PC-9 (cell line): ENCODE measurements around the gene UTP25. TPM values are rescaled to one million over a fixed set of nuclear protein-coding genes. Genes with fewer than 3 reads are reported as not detected.

Experiments used
- BruUV-seq: library from RNA; stranded (reverse); fragments of 400-500 nt; replicated peaks from 2 replicates; lab custom pipeline; 2021; lab: Mats Ljungman, UMichigan
- CTCF ChIA-PET: fragments of 300-600 bp; sonication (Branson Sonifier 250); formaldehyde crosslinking; loops from one replicate; lab custom pipeline; 2022; ENCODE audit warnings: antibody characterized with exemption; lab: Charles Lee
- POLR2A ChIA-PET: fragments of 300-600 bp; sonication (Branson Sonifier 250); formaldehyde crosslinking; loops from one replicate; lab custom pipeline; 2022; ENCODE audit warnings: antibody characterized with exemption; ENCODE audit not compliant: unreplicated experiment; lab: Charles Lee
- DNase-seq, 2 experiments: peaks; one replicate each; pipeline versions ENCODE4 v3.0.0 to v3.0.0-alpha.2; 2015 to 2022; ENCODE audit warnings: mixed read lengths in 1 of 2
- H2AFZ ChIP-seq: fragments of 200-600 bp; sonication (generic); 2 replicates; pipeline ENCODE4 v1.8.1; 2017; ENCODE audit warnings: antibody characterized with exemption
- H3F3A ChIP-seq: fragments of 200-600 bp; sonication (generic); 2 replicates; pipeline ENCODE4 v1.8.1; 2017; ENCODE audit warnings: antibody characterized with exemption, mild to moderate bottlenecking, low read depth; ENCODE audit not compliant: insufficient read depth
- H3K27ac ChIP-seq: fragments of 200-600 bp; sonication (generic); 2 replicates; pipeline ENCODE4 v1.6.1; 2016; ENCODE audit warnings: mixed run types
- H3K27me3 ChIP-seq: fragments of 200-600 bp; sonication (generic); 2 replicates; pipeline ENCODE4 v1.6.1; 2016; ENCODE audit warnings: low read depth, mixed run types; ENCODE audit not compliant: insufficient read depth
- H3K36me3 ChIP-seq: fragments of 200-600 bp; sonication (generic); 2 replicates; pipeline ENCODE4 v1.6.1; 2016; ENCODE audit warnings: low read depth, mixed run types
- H3K4me1 ChIP-seq: fragments of 200-600 bp; sonication (generic); replicated peaks from 2 replicates; pipeline ENCODE4 v1.6.1; 2016; ENCODE audit warnings: mixed run types; ENCODE audit not compliant: insufficient read depth
- H3K4me2 ChIP-seq: fragments of 200-600 bp; sonication (generic); 2 replicates; pipeline ENCODE4 v1.6.1; 2017; ENCODE audit warnings: mixed run types
- H3K4me3 ChIP-seq: fragments of 200-600 bp; sonication (generic); 2 replicates; pipeline ENCODE4 v1.6.1; 2016; ENCODE audit warnings: mixed run types
- H3K79me2 ChIP-seq: fragments of 200-600 bp; sonication (generic); 2 replicates; pipeline ENCODE4 v1.6.1; 2017; ENCODE audit warnings: low read depth, mixed run types
- H3K9me2 ChIP-seq: fragments of 200-600 bp; sonication (generic); 2 replicates; pipeline ENCODE4 v1.8.1; 2017; ENCODE audit warnings: mild to moderate bottlenecking; ENCODE audit not compliant: insufficient read depth
- H3K9me3 ChIP-seq: fragments of 200-600 bp; sonication (generic); 2 replicates; pipeline ENCODE4 v1.8.1; 2016; ENCODE audit warnings: low read depth; ENCODE audit not compliant: insufficient read depth
- H4K20me1 ChIP-seq: fragments of 200-600 bp; sonication (generic); 2 replicates; pipeline ENCODE4 v1.8.1; 2017; ENCODE audit not compliant: insufficient read depth
- CTCF ChIP-seq: fragments of 200-600 bp; sonication (generic); conservative IDR thresholded peaks from 2 replicates; pipeline ENCODE4 v1.6.1; 2017; ENCODE audit warnings: mixed run types, antibody characterized with exemption, mild to moderate bottlenecking, moderate library complexity
- EZH2 ChIP-seq: fragments of 200-600 bp; sonication (generic); IDR thresholded peaks from 2 replicates; pipeline ENCODE4 v1.8.0; 2017; ENCODE audit warnings: antibody characterized with exemption, low read depth
- intact Hi-C: fragments of 100-400 bp; cut with micrococcal nuclease; formaldehyde crosslinking; loops from one replicate; pipeline ENCODE4 v1.10.0; 2022; ENCODE audit not compliant: unreplicated experiment
- total RNA-seq: library from RNA; stranded (reverse); gene quantifications from 2 replicates; pipeline ENCODE4 v1.2.3, GENCODE V29; 2021

The UTP25 gene
- total RNA-seq, 1 experiment from 2014 or later, result 9.3 TPM

GRCh38 chr1:209873067-209873799 lies 45.5 kb downstream of the UTP25 start:
- no peaks in the 10 kb centered on the region for H3K79me2 ChIP-seq
- peaks cover 17% of the 10 kb centered on the region; the same call in 1 of the 2 replicates for H3F3A ChIP-seq
- H4K20me1 ChIP-seq, result no peaks in the 10 kb centered on the region
- peaks cover 21% of the 10 kb centered on the region for H3K4me1 ChIP-seq
- H3K4me2 ChIP-seq, result peak overlapping the region; percentile 41
- intact Hi-C loops, result loop anchor here (2.0 kb wide), 1 partner anchor 22 kb away; no protein-coding TSS in a partner anchor
- BruUV-seq, result no TSS peak
- TF ChIP-seq CTCF (no peak), EZH2 (no peak)
- CTCF ChIA-PET, result no interaction called here
- H3K9me2 ChIP-seq, result no peaks in the 10 kb centered on the region
- no peaks in the 10 kb centered on the region for H3K9me3 ChIP-seq
- H3K4me3 ChIP-seq, result no peak overlapping the region
- peak; percentile 18 to 72 for DNase-seq
- peak overlapping the region; percentile 66 for H3K27ac ChIP-seq
- no peaks in the 10 kb centered on the region for H3K27me3 ChIP-seq
- no peaks in the 10 kb centered on the region for H3K36me3 ChIP-seq
- 0 out of 2 replicates have a peak overlapping the region, but pooled peaks have one; percentile 1 for H2AFZ ChIP-seq
- POLR2A ChIA-PET, result interaction anchor here (0.5 to 0.7 kb wide), 4 partner anchors 53 to 826 kb away, joined by 4 to 8 read pairs (median 6); no protein-coding TSS in a partner anchor

GRCh38 chr1:209875515-209875914 lies 47.7 kb downstream of the UTP25 start:
- intact Hi-C loops, result no loop called here
- BruUV-seq, result no TSS peak
- H3K9me3 ChIP-seq, result no peaks in the 10 kb centered on the region
- no peaks in the 10 kb centered on the region for H4K20me1 ChIP-seq
- no peak for DNase-seq
- H3K4me2 ChIP-seq, result no peak overlapping the region
- no peaks in the 10 kb centered on the region for H3K9me2 ChIP-seq
- no peak overlapping the region for H3K4me3 ChIP-seq
- H3K27me3 ChIP-seq, result no peaks in the 10 kb centered on the region
- H3K4me1 ChIP-seq, result peaks cover 21% of the 10 kb centered on the region
- no peak overlapping the region for H3K27ac ChIP-seq
- peaks cover 17% of the 10 kb centered on the region; the same call in 1 of the 2 replicates for H3F3A ChIP-seq
- TF ChIP-seq EZH2, result no peak
- no peaks in the 10 kb centered on the region for H3K36me3 ChIP-seq
- H3K79me2 ChIP-seq, result no peaks in the 10 kb centered on the region
- CTCF ChIA-PET, result interaction anchor here (0.6 kb wide), 1 partner anchor 1639 kb away, joined by 7 read pairs; no protein-coding TSS in a partner anchor
- H2AFZ ChIP-seq, result no peak overlapping the region
- POLR2A ChIA-PET, result no interaction called here

- BruUV-seq, result no TSS peak
- Histone ChIP-seq H3K36me3 (no peaks in the 10 kb centered on the region), H2AFZ (no peak overlapping the region), H3K4me2 (no peak overlapping the region), H3K4me1 (peaks cover 21% of the 10 kb centered on the region), H4K20me1 (no peaks in the 10 kb centered on the region), H3K27ac (no peak overlapping the region), H3K4me3 (no peak overlapping the region), H3K9me2 (no peaks in the 10 kb centered on the region), H3F3A (peaks cover 17% of the 10 kb centered on the region; the same call in 1 of the 2 replicates), H3K27me3 (no peaks in the 10 kb centered on the region), H3K79me2 (no peaks in the 10 kb centered on the region), H3K9me3 (no peaks in the 10 kb centered on the region)
- no peak for TF ChIP-seq CTCF
- TF ChIP-seq EZH2, result no peak
- intact Hi-C loops, result no loop called here
- no peak for DNase-seq
- POLR2A ChIA-PET, result no interaction called here
- CTCF ChIA-PET, result interaction anchor here (0.6 kb wide), 1 partner anchor 1639 kb away, joined by 7 read pairs; no protein-coding TSS in a partner anchor
Measured at GRCh38 chr1:209876078-209876800, 48.5 kb downstream of the UTP25 start.
